OCI-LY7 (cell line): ENCODE data around the gene ZMIZ2. TPM values are rescaled to one million over a fixed set of nuclear protein-coding genes. Genes with fewer than 3 reads are reported as not detected.

Source experiments
- BruUV-seq: library from RNA; stranded (reverse); fragments of 400-500 nt; replicated peaks from 2 replicates; lab custom pipeline; 2021; lab: Mats Ljungman, UMichigan
- CTCF ChIA-PET: fragments of 300-600 bp; sonication (Branson Sonifier 250); formaldehyde crosslinking; loops from one replicate; lab custom pipeline; 2022; ENCODE audit warnings: antibody characterized with exemption; ENCODE audit not compliant: unreplicated experiment; lab: Charles Lee
- POLR2A ChIA-PET: fragments of 300-600 bp; sonication (Branson Sonifier 250); formaldehyde crosslinking; loops from one replicate; lab custom pipeline; 2022; ENCODE audit warnings: antibody characterized with exemption; lab: Charles Lee
- DNase-seq: peaks from one replicate; pipeline ENCODE4 v3.0.0-alpha.2; 2015; ENCODE audit warnings: low spot score
- H2AFZ ChIP-seq: fragments of 200-600 bp; sonication (generic), shearing (Covaris generic); 2 replicates; pipeline ENCODE4 v1.6.1; 2014; ENCODE audit warnings: mild to moderate bottlenecking, antibody characterized with exemption, low read length, moderate library complexity
- H3K27ac ChIP-seq: fragments of 200-600 bp; sonication (generic); 2 replicates; pipeline ENCODE4 v1.5.1; 2014; ENCODE audit warnings: mixed run types, low read depth, mild to moderate bottlenecking, moderate library complexity, low read length, inconsistent platforms; ENCODE audit not compliant: poor library complexity, severe bottlenecking
- H3K36me3 ChIP-seq: fragments of 200-600 bp; sonication (generic); 2 replicates; pipeline ENCODE4 v1.6.1; 2014; ENCODE audit warnings: mild to moderate bottlenecking, antibody characterized with exemption, low read length, moderate library complexity, mixed read lengths; ENCODE audit not compliant: insufficient read depth
- H3K4me1 ChIP-seq: fragments of 200-600 bp; sonication (generic); 2 replicates; pipeline ENCODE4 v1.5.1; 2014; ENCODE audit warnings: mild to moderate bottlenecking, low read length; ENCODE audit not compliant: insufficient read depth, poor library complexity, severe bottlenecking
- H3K4me2 ChIP-seq: fragments of 200-600 bp; sonication (generic); 2 replicates; pipeline ENCODE4 v1.6.1; 2014; ENCODE audit warnings: mild to moderate bottlenecking, low read length
- H3K4me3 ChIP-seq: fragments of 200-600 bp; sonication (generic); 2 replicates; pipeline ENCODE4 v1.5.1; 2014; ENCODE audit warnings: mild to moderate bottlenecking, low read depth, low read length; ENCODE audit not compliant: poor library complexity, severe bottlenecking
- H3K79me2 ChIP-seq: fragments of 200-600 bp; sonication (generic); 2 replicates; pipeline ENCODE4 v1.6.1; 2016; ENCODE audit warnings: low read depth, mild to moderate bottlenecking, low read length, moderate library complexity, mixed read lengths; ENCODE audit not compliant: insufficient read depth
- H3K9me2 ChIP-seq: fragments of 200-600 bp; sonication (generic); 2 replicates; pipeline ENCODE4 v1.6.1; 2016; ENCODE audit warnings: mild to moderate bottlenecking, low read length, mixed read lengths; ENCODE audit not compliant: insufficient read depth
- H3K9me3 ChIP-seq: fragments of 200-600 bp; sonication (generic); 2 replicates; pipeline ENCODE4 v1.6.1; 2014; ENCODE audit warnings: mild to moderate bottlenecking, mixed run types, low read length, mixed read lengths
- H4K20me1 ChIP-seq: fragments of 200-600 bp; sonication (generic); 2 replicates; pipeline ENCODE4 v1.6.1; 2014; ENCODE audit warnings: mild to moderate bottlenecking, antibody characterized with exemption, low read length, moderate library complexity, mixed read lengths; ENCODE audit not compliant: insufficient read depth
- EZH2phosphoT487 ChIP-seq: fragments of 200-600 bp; sonication (generic); IDR thresholded peaks from 2 replicates; pipeline ENCODE4 v1.6.1; 2018; ENCODE audit warnings: low read depth, borderline replicate concordance, mild to moderate bottlenecking, mixed run types, antibody characterized with exemption, low read length, moderate library complexity, mixed read lengths
- intact Hi-C: fragments of 100-400 bp; cut with micrococcal nuclease; formaldehyde crosslinking; loops from one replicate; pipeline ENCODE4 v1.10.0; 2022; ENCODE audit not compliant: unreplicated experiment
- total RNA-seq, 2 experiments: library from RNA; depleted of rRNA in 1 of 2; stranded (reverse); fragments of >200 nt in 1 of 2; shearing (Covaris generic) in 1 of 2; gene quantifications; 2 replicates each; pipeline ENCODE4 v1.2.3, GENCODE V29; 2014 to 2022
- TF ChIP-seq, protein P1 (sequence below): fragments of 200-600 bp; sonication (generic); conservative IDR thresholded peaks from 2 replicates; pipeline ENCODE4 v1.5.1; 2014; ENCODE audit warnings: mild to moderate bottlenecking, antibody characterized with exemption, low read length, moderate library complexity, mixed read lengths

ZMIZ2 gene
- total RNA-seq, 2 experiments from 2014 or later = 17.2 to 79.7 TPM

DNA sequence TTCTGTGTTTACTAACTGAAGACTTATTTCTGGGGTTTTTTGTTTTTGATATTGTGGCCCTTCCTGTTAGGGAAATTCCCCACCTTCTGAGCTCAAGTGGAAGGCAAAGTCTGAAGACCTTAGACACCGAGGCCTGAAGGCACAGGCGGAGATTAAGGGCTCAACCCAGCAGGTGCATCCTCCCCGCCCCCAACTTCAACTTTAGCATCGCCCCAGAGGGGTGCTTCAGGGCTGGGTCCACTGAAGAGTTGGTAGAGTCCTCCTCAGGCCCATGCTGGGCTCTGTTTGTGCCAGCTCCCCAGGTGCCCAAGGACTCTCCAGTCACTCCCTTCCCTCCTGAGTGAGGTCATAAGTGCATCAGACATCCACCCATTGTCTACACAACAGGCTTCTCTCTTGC, 38.4 kb downstream of the ZMIZ2 start:
- CTCF ChIA-PET = interaction anchor here (0.8 kb wide), 1 partner anchor 11 kb away, joined by 3 read pairs; no protein-coding TSS in a partner anchor
- intact Hi-C loops = no loop called here

GRCh38 chr7:44787762-44788161, 39.1 kb downstream of the ZMIZ2 start:
- POLR2A ChIA-PET = no interaction called here
- Histone ChIP-seq H3K79me2 (no peaks in the 10 kb centered on the region), H3K36me3 (no peaks in the 10 kb centered on the region), H3K27ac (no peak overlapping the region), H3K4me1 (no peaks in the 10 kb centered on the region), H4K20me1 (no peaks in the 10 kb centered on the region), H3K9me2 (no peaks in the 10 kb centered on the region), H2AFZ (no peak overlapping the region), H3K9me3 (no peaks in the 10 kb centered on the region), H3K4me2 (no peak overlapping the region), H3K4me3 (no peak overlapping the region)
- CTCF ChIA-PET = no interaction called here
- intact Hi-C loops = no loop called here
- TF ChIP-seq, protein P1, sequence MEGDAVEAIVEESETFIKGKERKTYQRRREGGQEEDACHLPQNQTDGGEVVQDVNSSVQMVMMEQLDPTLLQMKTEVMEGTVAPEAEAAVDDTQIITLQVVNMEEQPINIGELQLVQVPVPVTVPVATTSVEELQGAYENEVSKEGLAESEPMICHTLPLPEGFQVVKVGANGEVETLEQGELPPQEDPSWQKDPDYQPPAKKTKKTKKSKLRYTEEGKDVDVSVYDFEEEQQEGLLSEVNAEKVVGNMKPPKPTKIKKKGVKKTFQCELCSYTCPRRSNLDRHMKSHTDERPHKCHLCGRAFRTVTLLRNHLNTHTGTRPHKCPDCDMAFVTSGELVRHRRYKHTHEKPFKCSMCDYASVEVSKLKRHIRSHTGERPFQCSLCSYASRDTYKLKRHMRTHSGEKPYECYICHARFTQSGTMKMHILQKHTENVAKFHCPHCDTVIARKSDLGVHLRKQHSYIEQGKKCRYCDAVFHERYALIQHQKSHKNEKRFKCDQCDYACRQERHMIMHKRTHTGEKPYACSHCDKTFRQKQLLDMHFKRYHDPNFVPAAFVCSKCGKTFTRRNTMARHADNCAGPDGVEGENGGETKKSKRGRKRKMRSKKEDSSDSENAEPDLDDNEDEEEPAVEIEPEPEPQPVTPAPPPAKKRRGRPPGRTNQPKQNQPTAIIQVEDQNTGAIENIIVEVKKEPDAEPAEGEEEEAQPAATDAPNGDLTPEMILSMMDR = no peak
- TF ChIP-seq EZH2phosphoT487 = no peak
- no peak for DNase-seq
- no TSS peak for BruUV-seq

More for the DNA sequence above, 38.4 kb downstream of the ZMIZ2 start:
- no peak for DNase-seq
- H3K27ac ChIP-seq = no peak overlapping the region
- H3K36me3 ChIP-seq = no peaks in the 10 kb centered on the region
- BruUV-seq = no TSS peak
- H2AFZ ChIP-seq = no peak overlapping the region
- H3K4me3 ChIP-seq = no peak overlapping the region
- TF ChIP-seq, protein P1 = no peak
- TF ChIP-seq EZH2phosphoT487 = no peak
- H3K79me2 ChIP-seq = no peaks in the 10 kb centered on the region
- no peaks in the 10 kb centered on the region for H3K9me3 ChIP-seq
- no peak overlapping the region for H3K4me2 ChIP-seq
- H3K9me2 ChIP-seq = no peaks in the 10 kb centered on the region
- POLR2A ChIA-PET = interaction anchor here (0.6 kb wide), 1 partner anchor 13 kb away, joined by 5 read pairs; no protein-coding TSS in a partner anchor
- H4K20me1 ChIP-seq = no peaks in the 10 kb centered on the region
- H3K4me1 ChIP-seq = no peaks in the 10 kb centered on the region

GRCh38 chr7:44789990-44790389, 41.3 kb downstream of the ZMIZ2 start:
- intact Hi-C loops = no loop called here
- POLR2A ChIA-PET = interaction anchor here (0.8 kb wide), 1 partner anchor 10 kb away, joined by 3 read pairs; no protein-coding TSS in a partner anchor
- Histone ChIP-seq H4K20me1 (no peaks in the 10 kb centered on the region), H3K79me2 (no peaks in the 10 kb centered on the region; the same call in 1 of the 2 replicates), H3K27ac (no peak overlapping the region), H3K36me3 (no peaks in the 10 kb centered on the region), H3K9me2 (no peaks in the 10 kb centered on the region), H2AFZ (no peak overlapping the region), H3K4me1 (peaks cover 5% of the 10 kb centered on the region), H3K4me3 (no peak overlapping the region), H3K9me3 (no peaks in the 10 kb centered on the region), H3K4me2 (no peak overlapping the region)
- BruUV-seq = no TSS peak
- TF ChIP-seq, protein P1 = no peak
- no peak for TF ChIP-seq EZH2phosphoT487
- CTCF ChIA-PET = no interaction called here
- no peak for DNase-seq
